ENCODE results near the gene SPATA46.

GRCh38 chr1:162329826-162330225, 46.8 kb downstream of the SPATA46 start:
- TF ChIP-seq CTCF (IDR thresholded peaks at IDR 0.05; ENCODE audit: insufficient read depth, low read length, poor library complexity, severe bottlenecking) (no peak), EZH2phosphoT487 (conservative IDR thresholded peaks at IDR 0.05; ENCODE audit: low read length) (no peak)

All from SU-DHL-6 (cell line).